ENCODE data around the gene ITGB6. TPM values are rescaled to one million over a fixed set of nuclear protein-coding genes. Genes with fewer than 3 reads are reported as not detected.
A peak's percentile ranks its signal among the peaks of the same experiment; 100 is the strongest.

The ITGB6 gene
- total and polyA plus RNA-seq, 2 donors (not counting 1 experiment from before 2014, with no cell fraction given) = 0.01 TPM; not detected in 1

DNA sequence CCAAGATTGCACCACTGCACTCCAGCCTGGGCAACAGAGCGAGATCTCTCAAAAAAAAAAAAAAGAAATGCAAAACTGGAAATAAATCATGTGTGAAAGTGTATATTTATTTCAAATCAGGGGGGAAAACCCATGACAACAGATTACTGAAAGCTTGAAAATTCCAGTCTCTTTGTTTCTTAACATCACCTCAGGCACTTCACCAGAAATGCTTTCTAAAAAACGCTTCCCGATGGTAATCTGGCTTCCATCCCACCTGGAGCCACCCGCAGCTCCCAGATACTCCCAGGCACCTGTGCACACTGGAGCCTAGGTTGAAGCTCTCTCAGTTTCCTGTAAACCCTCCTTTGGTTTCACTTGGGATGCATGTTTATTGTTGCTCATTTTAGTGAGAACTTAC is 7.2 kb upstream of the ITGB6 start:
- H3K79me2 ChIP-seq (ENCODE audit: control insufficient read depth, insufficient read depth, low read length) = no peaks in the 10 kb centered on the region
- no peaks in the 10 kb centered on the region for H3K36me3 ChIP-seq (ENCODE audit: control insufficient read depth, insufficient read depth, low read length)
- H3K9ac ChIP-seq (ENCODE audit: insufficient read depth, low read length) = no peak overlapping the region
- DNase-seq (ENCODE audit: low read depth in 2 of 2) = no peak
- H3K4me1 ChIP-seq (ENCODE audit: control insufficient read depth, extremely low read depth, insufficient read depth, low read length) = peaks cover 30% of the 10 kb centered on the region
- H3K27ac ChIP-seq (ENCODE audit: insufficient read depth, low read length) = peak overlapping the region; percentile 50
- H3K9me3 ChIP-seq (ENCODE audit: control insufficient read depth, insufficient read depth, low read depth, low read length) = no peaks in the 10 kb centered on the region
- H4K20me1 ChIP-seq (ENCODE audit: control insufficient read depth, extremely low read depth, insufficient read depth, low read length) = no peaks in the 10 kb centered on the region
- no peaks in the 10 kb centered on the region for H3K27me3 ChIP-seq (ENCODE audit: control insufficient read depth, insufficient read depth, low read length)
- no peak overlapping the region for H2AFZ ChIP-seq (ENCODE audit: low read length)
- peak overlapping the region; percentile 37 for H3K4me2 ChIP-seq (ENCODE audit: extremely low read depth, insufficient read depth, low read length)
- no peak overlapping the region for H3K4me3 ChIP-seq (replicated peaks in 1 of 4; ENCODE audit: control extremely low read depth in 1 of 4, insufficient read depth in 1 of 4, low read depth in 3 of 4, low read length in 4 of 4)
- TF ChIP-seq, protein P1, sequence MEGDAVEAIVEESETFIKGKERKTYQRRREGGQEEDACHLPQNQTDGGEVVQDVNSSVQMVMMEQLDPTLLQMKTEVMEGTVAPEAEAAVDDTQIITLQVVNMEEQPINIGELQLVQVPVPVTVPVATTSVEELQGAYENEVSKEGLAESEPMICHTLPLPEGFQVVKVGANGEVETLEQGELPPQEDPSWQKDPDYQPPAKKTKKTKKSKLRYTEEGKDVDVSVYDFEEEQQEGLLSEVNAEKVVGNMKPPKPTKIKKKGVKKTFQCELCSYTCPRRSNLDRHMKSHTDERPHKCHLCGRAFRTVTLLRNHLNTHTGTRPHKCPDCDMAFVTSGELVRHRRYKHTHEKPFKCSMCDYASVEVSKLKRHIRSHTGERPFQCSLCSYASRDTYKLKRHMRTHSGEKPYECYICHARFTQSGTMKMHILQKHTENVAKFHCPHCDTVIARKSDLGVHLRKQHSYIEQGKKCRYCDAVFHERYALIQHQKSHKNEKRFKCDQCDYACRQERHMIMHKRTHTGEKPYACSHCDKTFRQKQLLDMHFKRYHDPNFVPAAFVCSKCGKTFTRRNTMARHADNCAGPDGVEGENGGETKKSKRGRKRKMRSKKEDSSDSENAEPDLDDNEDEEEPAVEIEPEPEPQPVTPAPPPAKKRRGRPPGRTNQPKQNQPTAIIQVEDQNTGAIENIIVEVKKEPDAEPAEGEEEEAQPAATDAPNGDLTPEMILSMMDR (conservative IDR thresholded peaks at IDR 0.05 in 1 of 2, IDR thresholded peaks at IDR 0.05 in 1 of 2; ENCODE audit: low read depth in 1 of 2, low read length in 2 of 2) = no peak
- no peak for TF ChIP-seq EZH2 (IDR thresholded peaks at IDR 0.05; ENCODE audit: low read length, missing control alignments)

DNA sequence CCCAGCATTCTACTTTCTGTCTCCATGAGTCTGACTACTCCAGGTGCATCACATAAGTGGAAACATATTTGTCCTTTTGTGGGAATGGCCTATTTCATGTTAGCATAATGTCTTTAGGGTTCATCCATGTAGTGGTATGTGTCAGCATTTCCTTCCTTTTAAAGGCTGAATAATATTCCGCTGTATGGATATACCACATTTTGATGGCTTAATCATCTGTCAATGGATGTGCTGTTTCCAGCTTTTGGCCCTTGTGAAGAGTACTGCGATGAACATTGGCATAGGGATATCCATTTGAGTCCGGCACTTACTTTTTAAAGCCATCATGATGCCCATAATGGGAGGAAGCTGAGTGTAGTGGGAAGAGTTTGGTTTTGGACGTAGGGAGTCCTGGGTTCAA is 6.4 kb upstream of the ITGB6 start:
- Histone ChIP-seq H4K20me1 (ENCODE audit: control insufficient read depth, extremely low read depth, insufficient read depth, low read length) (no peaks in the 10 kb centered on the region), H2AFZ (ENCODE audit: low read length) (no peak overlapping the region), H3K4me3 (replicated peaks in 1 of 4; ENCODE audit: control extremely low read depth in 1 of 4, insufficient read depth in 1 of 4, low read depth in 3 of 4, low read length in 4 of 4) (no peak overlapping the region), H3K27me3 (ENCODE audit: control insufficient read depth, insufficient read depth, low read length) (no peaks in the 10 kb centered on the region), H3K9ac (ENCODE audit: insufficient read depth, low read length) (no peak overlapping the region), H3K79me2 (ENCODE audit: control insufficient read depth, insufficient read depth, low read length) (no peaks in the 10 kb centered on the region), H3K4me2 (ENCODE audit: extremely low read depth, insufficient read depth, low read length) (no peak overlapping the region), H3K36me3 (ENCODE audit: control insufficient read depth, insufficient read depth, low read length) (no peaks in the 10 kb centered on the region), H3K9me3 (ENCODE audit: control insufficient read depth, insufficient read depth, low read depth, low read length) (no peaks in the 10 kb centered on the region), H3K27ac (ENCODE audit: insufficient read depth, low read length) (no peak overlapping the region), H3K4me1 (ENCODE audit: control insufficient read depth, extremely low read depth, insufficient read depth, low read length) (peaks cover 30% of the 10 kb centered on the region)
- no peak for DNase-seq (ENCODE audit: low read depth in 2 of 2)
- TF ChIP-seq, protein P1 (conservative IDR thresholded peaks at IDR 0.05 in 1 of 2, IDR thresholded peaks at IDR 0.05 in 1 of 2; ENCODE audit: low read depth in 1 of 2, low read length in 2 of 2) = no peak
- no peak for TF ChIP-seq EZH2 (IDR thresholded peaks at IDR 0.05; ENCODE audit: low read length, missing control alignments)

DNA sequence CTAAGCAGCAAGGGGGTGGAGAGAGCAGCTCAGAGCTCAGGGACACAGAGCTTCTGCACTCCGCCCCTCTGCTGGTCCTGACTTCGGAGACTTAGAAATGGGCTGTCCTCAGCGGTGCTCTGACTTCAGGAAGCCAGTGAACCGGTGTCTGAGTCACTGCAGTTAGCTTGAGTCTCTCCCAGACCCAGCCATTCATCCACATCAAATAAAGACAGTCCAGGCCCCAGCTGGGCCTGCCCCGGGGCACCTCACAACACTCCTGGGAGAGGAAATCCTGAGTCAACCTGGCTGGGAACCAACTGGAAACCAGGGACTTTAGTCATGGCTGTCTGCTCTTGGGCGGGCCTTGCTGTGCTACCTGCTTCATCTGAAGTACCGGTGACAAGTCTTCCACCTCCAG is 5.4 kb upstream of the ITGB6 start:
- H3K4me3 ChIP-seq (replicated peaks in 1 of 4; ENCODE audit: control extremely low read depth in 1 of 4, insufficient read depth in 1 of 4, low read depth in 3 of 4, low read length in 4 of 4) = no peak overlapping the region
- peak overlapping the region; percentile 39 for H2AFZ ChIP-seq (ENCODE audit: low read length)
- no peaks in the 10 kb centered on the region for H4K20me1 ChIP-seq (ENCODE audit: control insufficient read depth, extremely low read depth, insufficient read depth, low read length)
- H3K36me3 ChIP-seq (ENCODE audit: control insufficient read depth, insufficient read depth, low read length) = no peaks in the 10 kb centered on the region
- H3K9me3 ChIP-seq (ENCODE audit: control insufficient read depth, insufficient read depth, low read depth, low read length) = no peaks in the 10 kb centered on the region
- no peak overlapping the region for H3K4me2 ChIP-seq (ENCODE audit: extremely low read depth, insufficient read depth, low read length)
- peak; percentile 75 to 99 for DNase-seq (ENCODE audit: low read depth in 2 of 2)
- no peak for TF ChIP-seq EZH2 (IDR thresholded peaks at IDR 0.05; ENCODE audit: low read length, missing control alignments)
- TF ChIP-seq, protein P1 (conservative IDR thresholded peaks at IDR 0.05 in 1 of 2, IDR thresholded peaks at IDR 0.05 in 1 of 2; ENCODE audit: low read depth in 1 of 2, low read length in 2 of 2) = no peak
- H3K27me3 ChIP-seq (ENCODE audit: control insufficient read depth, insufficient read depth, low read length) = no peaks in the 10 kb centered on the region
- H3K4me1 ChIP-seq (ENCODE audit: control insufficient read depth, extremely low read depth, insufficient read depth, low read length) = peaks cover 30% of the 10 kb centered on the region
- H3K27ac ChIP-seq (ENCODE audit: insufficient read depth, low read length) = no peak overlapping the region
- H3K79me2 ChIP-seq (ENCODE audit: control insufficient read depth, insufficient read depth, low read length) = no peaks in the 10 kb centered on the region
- no peak overlapping the region for H3K9ac ChIP-seq (ENCODE audit: insufficient read depth, low read length)
